Measurements from ENCODE around the gene FBXW8.

- TF ChIP-seq, protein P1, sequence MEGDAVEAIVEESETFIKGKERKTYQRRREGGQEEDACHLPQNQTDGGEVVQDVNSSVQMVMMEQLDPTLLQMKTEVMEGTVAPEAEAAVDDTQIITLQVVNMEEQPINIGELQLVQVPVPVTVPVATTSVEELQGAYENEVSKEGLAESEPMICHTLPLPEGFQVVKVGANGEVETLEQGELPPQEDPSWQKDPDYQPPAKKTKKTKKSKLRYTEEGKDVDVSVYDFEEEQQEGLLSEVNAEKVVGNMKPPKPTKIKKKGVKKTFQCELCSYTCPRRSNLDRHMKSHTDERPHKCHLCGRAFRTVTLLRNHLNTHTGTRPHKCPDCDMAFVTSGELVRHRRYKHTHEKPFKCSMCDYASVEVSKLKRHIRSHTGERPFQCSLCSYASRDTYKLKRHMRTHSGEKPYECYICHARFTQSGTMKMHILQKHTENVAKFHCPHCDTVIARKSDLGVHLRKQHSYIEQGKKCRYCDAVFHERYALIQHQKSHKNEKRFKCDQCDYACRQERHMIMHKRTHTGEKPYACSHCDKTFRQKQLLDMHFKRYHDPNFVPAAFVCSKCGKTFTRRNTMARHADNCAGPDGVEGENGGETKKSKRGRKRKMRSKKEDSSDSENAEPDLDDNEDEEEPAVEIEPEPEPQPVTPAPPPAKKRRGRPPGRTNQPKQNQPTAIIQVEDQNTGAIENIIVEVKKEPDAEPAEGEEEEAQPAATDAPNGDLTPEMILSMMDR (conservative IDR thresholded peaks at IDR 0.05 in 1 of 2, IDR thresholded peaks at IDR 0.05 in 1 of 2; ENCODE audit: extremely low read depth in 1 of 2, insufficient read depth in 1 of 2, low read depth in 1 of 2, low read length in 2 of 2) = no peak
- no peak for TF ChIP-seq EZH2 (IDR thresholded peaks at IDR 0.05; ENCODE audit: borderline replicate concordance, low read length)
These were observed 34.4 kb upstream of the FBXW8 start for GRCh38 chr12:116876151-116876869.

All from mammary epithelial cell (primary cell).